ENCODE measurements around the gene OR8S1.

The OR8S1 gene

DNA sequence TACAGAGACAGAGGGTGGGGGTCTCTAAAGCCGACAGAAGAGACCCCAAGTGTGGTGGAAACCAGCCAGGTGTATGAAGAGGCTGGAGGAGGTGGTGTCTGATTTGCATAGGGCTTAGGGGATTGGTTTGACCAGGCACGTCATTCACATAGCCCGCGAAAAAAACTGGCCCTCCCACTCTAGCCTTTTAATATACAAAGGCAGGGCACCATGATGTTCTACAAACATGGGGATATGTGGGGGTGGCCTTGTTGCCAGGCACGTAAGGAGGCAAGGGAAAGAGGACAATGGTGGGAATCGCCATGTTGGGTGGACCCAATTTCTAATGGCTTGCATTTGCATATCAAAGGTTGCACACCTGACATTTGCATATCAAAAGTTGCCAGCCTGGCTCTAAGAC, 31.2 kb downstream of the OR8S1 start:
- no peak for DNase-seq (ENCODE audit: low read depth)

DNA sequence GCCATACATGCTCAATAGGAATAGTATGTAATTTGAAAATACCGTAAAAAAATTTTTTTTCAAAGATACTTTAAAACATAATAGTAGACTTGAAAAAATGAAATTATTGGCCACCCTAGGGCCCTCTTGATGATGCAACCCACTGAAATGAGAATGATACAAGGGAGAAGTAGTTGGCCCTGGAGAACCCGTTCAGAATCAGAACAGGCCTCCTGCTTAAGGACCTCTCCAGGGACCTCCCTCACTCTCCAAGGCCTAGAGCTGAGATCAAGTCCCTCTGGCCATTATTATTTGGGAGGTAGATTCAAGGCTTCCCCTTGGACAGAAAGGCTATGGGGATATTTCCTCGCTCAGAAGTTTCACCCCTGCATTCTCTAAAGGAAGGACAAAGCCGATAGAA, 32.5 kb downstream of the OR8S1 start:
- DNase-seq (ENCODE audit: low read depth), result no peak

DNA sequence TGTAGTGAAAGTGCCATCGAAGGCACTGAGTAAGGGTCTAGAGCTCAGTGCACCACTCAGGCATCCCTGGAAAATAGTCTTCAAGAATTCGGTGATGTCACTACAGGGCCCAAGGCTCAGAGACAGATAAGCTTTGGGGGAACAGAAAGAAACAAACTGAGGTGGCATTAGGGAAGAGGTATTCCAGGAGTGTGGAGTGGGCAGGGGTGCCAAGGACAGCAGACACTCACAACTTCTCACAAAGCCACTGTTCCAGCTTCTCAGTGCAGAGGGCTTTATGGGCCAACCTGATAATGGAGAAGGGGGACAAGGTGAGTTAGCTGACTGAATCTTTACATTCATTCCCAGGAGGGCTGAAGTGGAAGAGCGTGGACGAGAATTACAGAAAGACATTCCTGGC, 42.3 kb downstream of the OR8S1 start:
- no peak for DNase-seq (ENCODE audit: low read depth)

DNA sequence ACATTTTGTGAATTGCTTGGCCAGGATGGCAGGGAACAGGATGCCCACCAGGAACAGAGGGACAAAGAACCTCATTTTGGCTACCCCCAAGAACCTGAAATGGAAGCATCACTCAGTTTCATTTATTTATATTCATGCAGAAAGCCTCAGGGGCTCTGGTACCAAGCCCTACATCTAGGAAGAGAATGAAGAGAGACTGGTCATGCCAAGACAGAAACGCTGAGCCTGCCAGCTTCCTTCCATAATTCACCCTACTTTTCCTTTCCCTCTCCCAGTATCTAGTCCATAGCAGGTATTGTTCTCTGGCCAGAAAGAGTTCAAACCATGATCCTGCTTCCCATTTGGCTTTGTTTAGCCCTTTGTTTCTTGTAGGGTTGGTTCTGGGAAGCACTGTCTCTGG, 44.5 kb downstream of the OR8S1 start, which contains the start of gene LALBA:
TSS of gene LALBA (minus strand) at position 101 of the 400 bp plus-strand sequence. CDS start at position 75, 26 bp downstream.
- DNase-seq (ENCODE audit: low read depth), result no peak

DNA sequence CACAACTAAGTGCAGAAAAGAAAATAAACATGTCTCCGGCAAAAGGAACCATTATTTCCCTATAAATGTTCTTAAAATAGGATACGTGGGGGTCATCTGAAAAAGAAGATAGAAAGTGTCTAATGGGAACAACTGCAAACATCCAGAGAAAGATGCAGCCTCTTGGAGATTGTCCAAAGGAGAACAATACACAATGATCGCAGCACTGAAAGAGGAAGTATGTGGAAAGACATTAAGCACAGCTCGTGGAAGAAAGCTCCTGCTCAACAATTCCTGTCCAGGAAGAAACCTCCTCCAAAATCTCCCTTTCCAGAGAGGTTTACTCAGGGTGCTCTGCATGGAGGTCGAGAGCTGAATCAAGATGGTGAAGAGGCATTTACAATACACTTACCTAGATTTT, 46.9 kb downstream of the OR8S1 start:
- DNase-seq (ENCODE audit: low read depth), result no peak

All from stimulated activated CD8-positive, alpha-beta memory T cell treated with anti-CD3 and anti-CD28 coated beads, Interleukin-12 subunit alpha, Interleukin-12 subunit beta, amount 100 ng/mL, for 4 hours (primary cell).